ENCODE measurements around the gene ANKRD9. TPM values are rescaled to one million over a fixed set of nuclear protein-coding genes. Genes with fewer than 3 reads are reported as not detected.
A peak's percentile ranks its signal among the peaks of the same experiment; 100 is the strongest.
"Not testable (repeated sequence)": the region's sequence is repeated elsewhere in the genome, so short reads cannot be mapped to it uniquely, and the experiment has no call there.

Gene ANKRD9
- total RNA-seq, 1 experiment from 2014 or later = 0.04 TPM

- no peaks in the 10 kb centered on the region for H3K9me3 ChIP-seq (ENCODE audit: low read length)
- peak overlapping the region; percentile 84 for H3K4me3 ChIP-seq (ENCODE audit: low read length)
- no peaks in the 10 kb centered on the region for H4K20me1 ChIP-seq (ENCODE audit: insufficient read depth, low read depth, low read length)
- H3K9me2 ChIP-seq (replicated peaks; ENCODE audit: insufficient read depth, low read length) = no peaks in the 10 kb centered on the region
- H2AFZ ChIP-seq (ENCODE audit: low read length) = peak overlapping the region; percentile 91
- H3K27ac ChIP-seq (ENCODE audit: low read length) = peak overlapping the region; percentile 71
- peak overlapping the region; percentile 99 for H3K4me2 ChIP-seq (ENCODE audit: low read depth, low read length, poor library complexity, severe bottlenecking)
- peaks cover 20% of the 10 kb centered on the region for H3K4me1 ChIP-seq (ENCODE audit: low read length)
- H3K27me3 ChIP-seq (ENCODE audit: low read length) = no peaks in the 10 kb centered on the region
- DNase-seq = peak; percentile 89
- no peaks in the 10 kb centered on the region for H3K36me3 ChIP-seq (ENCODE audit: insufficient read depth, low read length)
- peak overlapping the region; percentile 76 for H3K9ac ChIP-seq (ENCODE audit: low read length)
- H3K79me2 ChIP-seq (ENCODE audit: low read length) = no peaks in the 10 kb centered on the region
These were observed 15.8 kb upstream of the ANKRD9 start for GRCh38 chr14:102525219-102525928.

- Histone ChIP-seq H3K27ac (ENCODE audit: low read length) (peak overlapping the region; percentile 71), H3K9ac (ENCODE audit: low read length) (peak overlapping the region; percentile 76), H3K79me2 (ENCODE audit: low read length) (no peaks in the 10 kb centered on the region), H2AFZ (ENCODE audit: low read length) (peak overlapping the region; percentile 91), H3K9me2 (replicated peaks; ENCODE audit: insufficient read depth, low read length) (no peaks in the 10 kb centered on the region), H3K27me3 (ENCODE audit: low read length) (no peaks in the 10 kb centered on the region), H3K4me3 (ENCODE audit: low read length) (peak overlapping the region; percentile 84), H4K20me1 (ENCODE audit: insufficient read depth, low read depth, low read length) (no peaks in the 10 kb centered on the region), H3K4me1 (ENCODE audit: low read length) (peaks cover 20% of the 10 kb centered on the region), H3K9me3 (ENCODE audit: low read length) (no peaks in the 10 kb centered on the region), H3K36me3 (ENCODE audit: insufficient read depth, low read length) (no peaks in the 10 kb centered on the region), H3K4me2 (ENCODE audit: low read depth, low read length, poor library complexity, severe bottlenecking) (peak overlapping the region; percentile 99)
- DNase-seq = peak; percentile 100
These were observed 15.1 kb upstream of the ANKRD9 start for GRCh38 chr14:102524451-102525218.

- Histone ChIP-seq H3K27ac (ENCODE audit: low read length) (no peak overlapping the region), H2AFZ (ENCODE audit: low read length) (peak overlapping the region; percentile 62), H3K27me3 (ENCODE audit: low read length) (no peaks in the 10 kb centered on the region), H3K4me3 (ENCODE audit: low read length) (peak overlapping the region; percentile 58), H3K9me3 (ENCODE audit: low read length) (no peaks in the 10 kb centered on the region), H4K20me1 (ENCODE audit: insufficient read depth, low read depth, low read length) (no peaks in the 10 kb centered on the region), H3K9ac (ENCODE audit: low read length) (peak overlapping the region; percentile 64), H3K79me2 (ENCODE audit: low read length) (no peaks in the 10 kb centered on the region), H3K4me1 (ENCODE audit: low read length) (peaks cover 20% of the 10 kb centered on the region), H3K36me3 (ENCODE audit: insufficient read depth, low read length) (no peaks in the 10 kb centered on the region), H3K4me2 (ENCODE audit: low read depth, low read length, poor library complexity, severe bottlenecking) (peak overlapping the region; percentile 99), H3K9me2 (replicated peaks; ENCODE audit: insufficient read depth, low read length) (no peaks in the 10 kb centered on the region)
- DNase-seq = no peak
These were observed 14.2 kb upstream of the ANKRD9 start for GRCh38 chr14:102523569-102524450.

- H3K79me2 ChIP-seq (ENCODE audit: low read length) = no peaks in the 10 kb centered on the region
- H3K27me3 ChIP-seq (ENCODE audit: low read length) = no peaks in the 10 kb centered on the region
- no peaks in the 10 kb centered on the region for H4K20me1 ChIP-seq (ENCODE audit: insufficient read depth, low read depth, low read length)
- H3K9ac ChIP-seq (ENCODE audit: low read length) = no peak overlapping the region
- DNase-seq = no peak
- no peak overlapping the region for H2AFZ ChIP-seq (ENCODE audit: low read length)
- no peak overlapping the region for H3K4me2 ChIP-seq (ENCODE audit: low read depth, low read length, poor library complexity, severe bottlenecking)
- H3K9me3 ChIP-seq (ENCODE audit: low read length) = no peaks in the 10 kb centered on the region
- no peaks in the 10 kb centered on the region for H3K9me2 ChIP-seq (replicated peaks; ENCODE audit: insufficient read depth, low read length)
- peaks cover 20% of the 10 kb centered on the region for H3K4me1 ChIP-seq (ENCODE audit: low read length)
- no peak overlapping the region for H3K4me3 ChIP-seq (ENCODE audit: low read length)
- H3K27ac ChIP-seq (ENCODE audit: low read length) = no peak overlapping the region
- no peaks in the 10 kb centered on the region for H3K36me3 ChIP-seq (ENCODE audit: insufficient read depth, low read length)
These were observed 13.6 kb upstream of the ANKRD9 start for GRCh38 chr14:102523200-102523568.

GRCh38 chr14:102519709-102520108 lies 10.1 kb upstream of the ANKRD9 start:
- not testable (repeated sequence) for H3K9me3 ChIP-seq (ENCODE audit: low read length); H3K36me3 ChIP-seq (ENCODE audit: insufficient read depth, low read length); DNase-seq; H3K27ac ChIP-seq (ENCODE audit: low read length); H3K4me3 ChIP-seq (ENCODE audit: low read length); H2AFZ ChIP-seq (ENCODE audit: low read length); H3K9me2 ChIP-seq (replicated peaks; ENCODE audit: insufficient read depth, low read length); H3K4me2 ChIP-seq (ENCODE audit: low read depth, low read length, poor library complexity, severe bottlenecking); H3K79me2 ChIP-seq (ENCODE audit: low read length); H4K20me1 ChIP-seq (ENCODE audit: insufficient read depth, low read depth, low read length); H3K9ac ChIP-seq (ENCODE audit: low read length); H3K27me3 ChIP-seq (ENCODE audit: low read length)
- H3K4me1 ChIP-seq (ENCODE audit: low read length) = peaks cover 12% of the 10 kb centered on the region

DNA sequence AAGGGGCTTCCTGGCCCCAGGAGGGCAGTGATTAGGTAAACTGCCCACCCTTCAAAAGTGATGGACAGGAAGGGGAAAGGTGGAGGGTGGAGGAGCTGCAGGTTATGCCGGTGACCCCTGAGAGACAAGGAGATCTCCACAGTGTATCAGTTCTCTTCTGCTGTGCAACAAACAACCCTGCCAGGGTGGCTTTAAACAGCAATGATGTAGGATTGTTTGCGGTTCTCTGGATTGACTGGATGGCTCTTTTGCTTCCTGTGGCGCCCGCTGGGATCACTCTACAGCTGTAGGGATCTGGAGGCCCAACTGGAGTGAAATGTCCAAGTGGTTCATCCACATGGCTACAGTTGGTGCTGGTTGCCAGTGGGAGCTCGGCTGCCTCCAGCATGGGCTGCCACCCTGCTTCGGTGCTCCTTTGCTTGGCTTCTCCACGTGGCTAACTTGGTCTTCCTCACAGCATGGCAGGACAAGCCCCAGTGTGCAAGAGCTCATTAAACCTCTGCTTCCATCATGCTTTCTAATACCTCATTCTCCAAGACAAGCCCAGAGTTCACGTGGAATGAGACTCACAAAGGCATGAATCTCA lies 8.6 kb upstream of the ANKRD9 start:
- Histone ChIP-seq H3K4me2 (ENCODE audit: low read depth, low read length, poor library complexity, severe bottlenecking) (no peak overlapping the region), H2AFZ (ENCODE audit: low read length) (no peak overlapping the region), H3K9me3 (ENCODE audit: low read length) (no peaks in the 10 kb centered on the region), H3K9ac (ENCODE audit: low read length) (no peak overlapping the region), H3K27me3 (ENCODE audit: low read length) (no peaks in the 10 kb centered on the region), H3K4me1 (ENCODE audit: low read length) (peaks cover 4% of the 10 kb centered on the region), H3K79me2 (ENCODE audit: low read length) (no peaks in the 10 kb centered on the region), H3K4me3 (ENCODE audit: low read length) (no peak overlapping the region), H3K36me3 (ENCODE audit: insufficient read depth, low read length) (no peaks in the 10 kb centered on the region), H3K9me2 (replicated peaks; ENCODE audit: insufficient read depth, low read length) (no peaks in the 10 kb centered on the region), H3K27ac (ENCODE audit: low read length) (no peak overlapping the region), H4K20me1 (ENCODE audit: insufficient read depth, low read depth, low read length) (no peaks in the 10 kb centered on the region)
- DNase-seq = no peak

DNA sequence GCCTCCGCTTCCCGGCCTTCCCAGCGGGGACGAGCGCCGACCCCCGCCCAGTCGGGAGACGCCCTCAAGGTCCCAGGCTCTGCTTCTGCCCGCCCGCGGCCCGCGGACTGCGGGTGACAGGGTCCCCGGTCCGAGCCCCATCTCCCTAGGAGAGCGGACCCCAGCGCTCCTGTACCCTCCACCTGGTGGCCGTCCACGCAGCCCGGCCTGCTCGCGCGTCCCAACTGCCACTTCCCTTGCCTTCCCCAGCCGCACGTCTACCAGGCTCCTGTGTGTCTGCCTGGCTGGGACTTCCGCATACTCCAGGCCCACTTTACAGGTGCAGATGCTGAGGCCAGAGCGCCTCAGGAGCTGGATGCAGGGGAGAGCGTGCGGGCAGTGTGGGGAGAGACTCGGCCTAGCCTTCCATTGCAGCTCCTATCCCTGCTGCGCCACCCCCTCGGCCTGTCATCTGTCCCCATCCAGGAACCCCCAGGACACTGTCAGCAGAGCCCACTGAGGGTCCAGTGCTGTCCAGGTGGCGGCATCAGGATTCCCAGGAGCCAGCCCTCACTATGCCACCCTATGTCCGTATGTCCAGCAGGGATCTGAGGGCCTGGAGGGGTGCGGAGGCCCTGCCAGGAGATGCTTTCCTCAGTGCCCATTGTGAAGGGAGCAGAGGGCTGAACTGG lies 8.0 kb upstream of the ANKRD9 start:
- H3K9ac ChIP-seq (ENCODE audit: low read length) = no peak overlapping the region
- no peaks in the 10 kb centered on the region for H4K20me1 ChIP-seq (ENCODE audit: insufficient read depth, low read depth, low read length)
- H3K9me3 ChIP-seq (ENCODE audit: low read length) = no peaks in the 10 kb centered on the region
- H3K27ac ChIP-seq (ENCODE audit: low read length) = no peak overlapping the region
- H3K36me3 ChIP-seq (ENCODE audit: insufficient read depth, low read length) = no peaks in the 10 kb centered on the region
- no peaks in the 10 kb centered on the region for H3K9me2 ChIP-seq (replicated peaks; ENCODE audit: insufficient read depth, low read length)
- H3K79me2 ChIP-seq (ENCODE audit: low read length) = no peaks in the 10 kb centered on the region
- no peaks in the 10 kb centered on the region for H3K27me3 ChIP-seq (ENCODE audit: low read length)
- H3K4me2 ChIP-seq (ENCODE audit: low read depth, low read length, poor library complexity, severe bottlenecking) = no peak overlapping the region
- H3K4me3 ChIP-seq (ENCODE audit: low read length) = no peak overlapping the region
- peaks cover 4% of the 10 kb centered on the region for H3K4me1 ChIP-seq (ENCODE audit: low read length)
- no peak for DNase-seq
- H2AFZ ChIP-seq (ENCODE audit: low read length) = no peak overlapping the region

Data from Karpas-422 (cell line).